Duodenal mucosa (tissue), 2 donors: ENCODE results near the gene LRIG3.
"Not testable (repeated sequence)": the region's sequence is repeated elsewhere in the genome, so short reads cannot be mapped to it uniquely, and the experiment has no call there.

Source experiments
- H3K27ac ChIP-seq: one replicate; pipeline ENCODE4 v1.7.0; 2013; ENCODE audit warnings: low read depth, low read length
- H3K27me3 ChIP-seq, 2 donors: one replicate each; pipeline ENCODE4 v1.7.0; 2013; ENCODE audit warnings: low read length in 2 of 2, control low read depth in 1 of 2; ENCODE audit not compliant: insufficient read depth in 2 of 2, control insufficient read depth in 1 of 2
- H3K36me3 ChIP-seq, 2 donors: one replicate each; pipeline ENCODE4 v1.7.0; 2013; ENCODE audit warnings: low read length in 2 of 2, control low read depth in 1 of 2; ENCODE audit not compliant: insufficient read depth in 2 of 2, control insufficient read depth in 1 of 2
- H3K4me1 ChIP-seq, 2 donors: one replicate each; pipeline ENCODE4 v1.7.0; 2013; ENCODE audit warnings: low read length in 2 of 2, control low read depth in 1 of 2; ENCODE audit not compliant: insufficient read depth in 2 of 2, control insufficient read depth in 1 of 2
- H3K4me3 ChIP-seq, 2 donors: one replicate each; pipeline ENCODE4 v1.7.0; 2013; ENCODE audit warnings: low read length in 2 of 2, low read depth in 1 of 2
- H3K9ac ChIP-seq, 2 donors: one replicate each; pipeline ENCODE4 v1.7.0; 2013; ENCODE audit warnings: low read length in 2 of 2, low read depth in 1 of 2
- H3K9me3 ChIP-seq, 2 donors: one replicate each; pipeline ENCODE4 v1.7.0; 2013; ENCODE audit warnings: low read length in 2 of 2, control low read depth in 1 of 2; ENCODE audit not compliant: control insufficient read depth in 1 of 2

Gene LRIG3

GRCh38 chr12:58871556-58871955 lies 48.7 kb downstream of the LRIG3 start:
- Histone ChIP-seq H3K27ac (no peak overlapping the region), H3K36me3 (peaks cover 42 to 44% of the 10 kb centered on the region in 2 donors), H3K9ac (no peak overlapping the region), H3K4me1 (no peaks in the 10 kb centered on the region), H3K9me3 (no peaks in the 10 kb centered on the region), H3K27me3 (no peaks in the 10 kb centered on the region), H3K4me3 (no peak overlapping the region)

DNA sequence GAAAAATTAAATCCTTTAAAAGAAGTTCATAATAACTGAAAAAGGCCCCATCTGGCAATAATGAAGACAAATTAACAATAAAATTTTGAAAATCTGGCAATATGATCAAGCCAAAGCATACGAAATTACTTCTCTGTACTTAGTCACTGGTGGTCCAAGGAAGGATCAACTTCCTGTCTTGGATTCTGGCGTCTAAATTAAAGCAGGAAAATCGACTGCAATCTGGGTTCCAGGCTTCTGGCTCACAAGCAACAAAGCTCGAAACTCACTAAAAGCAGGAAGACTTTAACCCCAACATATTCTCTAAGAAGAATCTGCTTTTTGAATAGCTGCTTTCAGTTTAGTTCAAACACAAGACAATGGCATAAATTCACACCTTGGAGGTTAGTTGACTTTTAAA lies 49.7 kb downstream of the LRIG3 start:
- Histone ChIP-seq H3K4me1 (no peaks in the 10 kb centered on the region), H3K36me3 (peaks cover 39 to 40% of the 10 kb centered on the region in 2 donors), H3K9ac (no peak overlapping the region), H3K27ac (no peak overlapping the region), H3K4me3 (no peak overlapping the region), H3K27me3 (no peaks in the 10 kb centered on the region), H3K9me3 (no peaks in the 10 kb centered on the region)

- Histone ChIP-seq H3K9ac (no peak overlapping the region), H3K27ac (no peak overlapping the region), H3K4me3 (peak overlapping the region; percentile 19 to 43)
Observed at GRCh38 chr12:58860788-58861240, 59.5 kb downstream of the LRIG3 start.

GRCh38 chr12:58860056-58860787 lies 60.1 kb downstream of the LRIG3 start:
- H3K4me3 ChIP-seq, result peak overlapping the region; percentile 19 to 43
- no peaks in the 10 kb centered on the region for H3K27me3 ChIP-seq
- no peaks in the 10 kb centered on the region for H3K9me3 ChIP-seq
- H3K4me1 ChIP-seq, result peaks cover 16 to 17% of the 10 kb centered on the region in 2 donors
- no peak overlapping the region for H3K9ac ChIP-seq
- H3K36me3 ChIP-seq, result no peaks in the 10 kb centered on the region
- H3K27ac ChIP-seq, result no peak overlapping the region

More at GRCh38 chr12:58860788-58861240, 59.5 kb downstream of the LRIG3 start:
- Histone ChIP-seq H3K27me3 (no peaks in the 10 kb centered on the region), H3K4me1 (peaks cover 15 to 17% of the 10 kb centered on the region in 2 donors), H3K36me3 (no peaks in the 10 kb centered on the region), H3K9me3 (no peaks in the 10 kb centered on the region)

- peaks cover 17 to 18% of the 10 kb centered on the region in 2 donors for H3K4me1 ChIP-seq
- no peak overlapping the region for H3K4me3 ChIP-seq
- no peaks in the 10 kb centered on the region for H3K27me3 ChIP-seq
- H3K9ac ChIP-seq, result no peak overlapping the region
- no peaks in the 10 kb centered on the region for H3K9me3 ChIP-seq
- H3K27ac ChIP-seq, result no peak overlapping the region
- no peaks in the 10 kb centered on the region for H3K36me3 ChIP-seq
Observed at GRCh38 chr12:58858030-58858429, 62.3 kb downstream of the LRIG3 start.

GRCh38 chr12:58857206-58857605 lies 63.1 kb downstream of the LRIG3 start:
- H3K4me1 ChIP-seq, result peaks cover 17 to 18% of the 10 kb centered on the region in 2 donors
- not testable (repeated sequence) for H3K27me3 ChIP-seq, H3K27ac ChIP-seq, H3K4me3 ChIP-seq, H3K36me3 ChIP-seq, H3K9me3 ChIP-seq, H3K9ac ChIP-seq

DNA sequence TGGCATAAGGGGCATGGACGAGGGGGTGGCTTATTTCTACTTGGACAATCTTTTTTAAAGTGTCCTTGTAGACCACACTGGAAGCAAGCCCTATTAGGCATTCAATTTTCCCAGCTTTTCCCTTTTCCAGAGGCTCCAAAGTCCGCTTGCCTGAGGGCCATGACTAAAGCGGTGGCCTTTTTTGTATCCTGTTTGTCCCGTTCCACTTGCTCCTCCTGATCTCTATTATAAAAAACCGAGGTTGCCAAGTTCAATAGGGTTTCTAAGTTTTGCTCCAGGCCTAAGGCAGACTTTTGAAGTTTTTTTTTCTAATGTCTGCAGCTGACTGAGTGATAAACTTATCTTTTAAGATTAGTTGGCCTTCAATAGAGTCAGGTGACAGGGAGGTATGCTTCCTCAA lies 64.7 kb downstream of the LRIG3 start:
- peaks cover 13% of the 10 kb centered on the region in 2 donors for H3K4me1 ChIP-seq
- H3K27ac ChIP-seq, H3K36me3 ChIP-seq, H3K27me3 ChIP-seq, H3K9ac ChIP-seq, H3K9me3 ChIP-seq, H3K4me3 ChIP-seq: not testable (repeated sequence)

GRCh38 chr12:58850826-58851225 lies 69.5 kb downstream of the LRIG3 start:
- no peaks in the 10 kb centered on the region for H3K27me3 ChIP-seq
- no peak overlapping the region for H3K9ac ChIP-seq
- H3K36me3 ChIP-seq, result no peaks in the 10 kb centered on the region
- peaks cover 0 to 4% of the 10 kb centered on the region in 2 donors for H3K4me1 ChIP-seq
- no peaks in the 10 kb centered on the region for H3K9me3 ChIP-seq
- H3K27ac ChIP-seq, result no peak overlapping the region
- no peak overlapping the region for H3K4me3 ChIP-seq

DNA sequence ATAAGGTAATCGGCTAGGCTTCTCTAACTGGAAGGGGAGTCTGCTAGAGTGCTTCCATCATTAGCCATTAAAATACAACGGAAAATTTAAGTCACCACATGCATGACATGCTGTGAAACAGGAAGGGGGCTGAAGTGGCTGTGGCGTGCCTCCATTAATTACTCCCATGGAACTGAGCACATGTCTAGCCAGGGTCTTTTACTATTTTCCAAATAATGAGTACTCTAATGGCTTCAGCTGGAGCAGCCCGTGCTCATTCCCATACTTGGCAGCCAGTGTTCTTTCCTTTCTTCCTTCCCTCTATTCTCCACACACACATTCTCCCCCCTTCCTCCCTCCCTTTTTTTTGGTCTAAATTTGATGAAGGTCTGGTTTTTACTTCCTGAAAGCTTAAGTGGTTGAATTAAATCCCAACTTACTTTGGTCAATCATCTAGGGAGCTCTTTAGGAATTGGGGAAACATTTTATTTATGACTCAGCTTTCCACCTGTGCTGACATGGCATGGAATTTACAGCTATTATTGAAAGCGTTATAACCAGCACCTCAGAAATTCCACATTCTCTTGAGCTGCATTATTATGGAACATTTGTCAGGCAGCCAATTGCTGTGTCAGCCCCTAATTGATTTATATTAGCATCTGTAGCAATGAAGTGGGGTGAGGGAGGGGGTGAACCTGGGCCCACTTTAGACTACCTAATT lies 72.3 kb downstream of the LRIG3 start:
- Histone ChIP-seq H3K9me3 (no peaks in the 10 kb centered on the region), H3K9ac (no peak overlapping the region), H3K4me3 (no peak overlapping the region), H3K27me3 (no peaks in the 10 kb centered on the region), H3K36me3 (no peaks in the 10 kb centered on the region), H3K4me1 (no peaks in the 10 kb centered on the region), H3K27ac (no peak overlapping the region)

GRCh38 chr12:58844161-58844560 lies 76.1 kb downstream of the LRIG3 start:
- no peaks in the 10 kb centered on the region for H3K36me3 ChIP-seq
- H3K9me3 ChIP-seq, result no peaks in the 10 kb centered on the region
- H3K27ac ChIP-seq, result no peak overlapping the region
- H3K9ac ChIP-seq, result no peak overlapping the region
- no peak overlapping the region for H3K4me3 ChIP-seq
- no peaks in the 10 kb centered on the region for H3K27me3 ChIP-seq
- no peaks in the 10 kb centered on the region for H3K4me1 ChIP-seq
